Immature natural killer cell (primary cell): Measurements from ENCODE around the gene S100A11. TPM values are rescaled to one million over a fixed set of nuclear protein-coding genes. Genes with fewer than 3 reads are reported as not detected.
A peak's percentile ranks its signal among the peaks of the same experiment; 100 is the strongest.

Source experiments
- DNase-seq, 3 donors: peaks; one replicate each; pipeline ENCODE4 v3.0.0; 2022; ENCODE audit warnings: mixed read lengths in 1 of 3
- H3K27ac Mint-ChIP-seq, 6 donors: one replicate each; pipeline ENCODE4 v1.8.0; 2020; ENCODE audit warnings: mixed read lengths in 6 of 6, mild to moderate bottlenecking in 5 of 6, inconsistent platforms in 4 of 6, moderate library complexity in 3 of 6
- H3K27me3 Mint-ChIP-seq, 3 donors: one replicate each; pipeline ENCODE4 v1.8.0; 2020 to 2021; ENCODE audit warnings: low read depth in 3 of 3, mild to moderate bottlenecking in 3 of 3, mixed read lengths in 3 of 3, moderate library complexity in 3 of 3, inconsistent platforms in 1 of 3
- H3K36me3 Mint-ChIP-seq, 3 donors: one replicate each; pipeline ENCODE4 v1.8.0; 2020; ENCODE audit warnings: mixed read lengths in 3 of 3, inconsistent platforms in 2 of 3, mild to moderate bottlenecking in 2 of 3
- H3K4me1 Mint-ChIP-seq, 2 donors: one replicate each; pipeline ENCODE4 v1.8.0; 2020; ENCODE audit warnings: inconsistent platforms in 2 of 2, mild to moderate bottlenecking in 2 of 2, mixed read lengths in 2 of 2, moderate library complexity in 1 of 2
- H3K4me3 Mint-ChIP-seq, 5 donors: one replicate each; pipeline ENCODE4 v1.8.0; 2020; ENCODE audit warnings: mild to moderate bottlenecking in 5 of 5, mixed read lengths in 5 of 5, inconsistent platforms in 3 of 5, moderate library complexity in 3 of 5
- H3K9me3 Mint-ChIP-seq, 6 donors: one replicate each; pipeline ENCODE4 v1.8.0; 2020; ENCODE audit warnings: mild to moderate bottlenecking in 6 of 6, mixed read lengths in 6 of 6, inconsistent platforms in 4 of 6, moderate library complexity in 3 of 6
- polyA plus RNA-seq, 3 donors: library from polyadenylated mRNA; unstranded; fragments of 300-500 nt; fragmentation: Illumina TruSeq; gene quantifications; one replicate each; pipeline ENCODE4 v1.2.3, GENCODE V29; 2021

Gene S100A11
- polyA plus RNA-seq, 3 donors from 2014 or later: 331 to 469 (median 429) TPM

DNA sequence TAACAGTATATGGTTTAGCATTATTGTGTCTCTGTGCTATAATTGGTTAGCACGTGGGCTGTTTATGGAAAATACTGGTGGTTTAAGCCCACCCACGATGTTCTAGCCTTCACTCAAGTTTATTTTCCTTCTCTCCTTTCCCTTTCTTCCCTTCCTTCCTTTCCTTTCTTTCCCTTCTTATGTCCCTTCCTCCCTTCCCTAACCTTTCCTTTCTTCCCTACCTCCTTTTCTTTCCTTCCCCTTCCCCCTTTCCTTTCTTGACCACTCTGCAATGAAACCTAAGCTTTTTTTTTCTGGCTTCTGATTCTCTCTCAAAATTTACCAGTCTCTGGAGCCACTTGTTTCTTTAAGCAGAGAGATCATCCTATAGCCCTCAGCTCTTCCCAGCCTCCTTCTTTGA, 29.8 kb downstream of the S100A11 start:
- Mint-ChIP-seq H3K4me1 (no peaks in the 10 kb centered on the region), H3K27me3 (peaks cover 0 to 9% (median 6%) of the 10 kb centered on the region in 3 donors), H3K9me3 (peaks cover 0 to 1% (median 0%) of the 10 kb centered on the region in 6 donors), H3K36me3 (no peaks in the 10 kb centered on the region), H3K27ac (no peak overlapping the region), H3K4me3 (no peak overlapping the region)
- DNase-seq: no peak

DNA sequence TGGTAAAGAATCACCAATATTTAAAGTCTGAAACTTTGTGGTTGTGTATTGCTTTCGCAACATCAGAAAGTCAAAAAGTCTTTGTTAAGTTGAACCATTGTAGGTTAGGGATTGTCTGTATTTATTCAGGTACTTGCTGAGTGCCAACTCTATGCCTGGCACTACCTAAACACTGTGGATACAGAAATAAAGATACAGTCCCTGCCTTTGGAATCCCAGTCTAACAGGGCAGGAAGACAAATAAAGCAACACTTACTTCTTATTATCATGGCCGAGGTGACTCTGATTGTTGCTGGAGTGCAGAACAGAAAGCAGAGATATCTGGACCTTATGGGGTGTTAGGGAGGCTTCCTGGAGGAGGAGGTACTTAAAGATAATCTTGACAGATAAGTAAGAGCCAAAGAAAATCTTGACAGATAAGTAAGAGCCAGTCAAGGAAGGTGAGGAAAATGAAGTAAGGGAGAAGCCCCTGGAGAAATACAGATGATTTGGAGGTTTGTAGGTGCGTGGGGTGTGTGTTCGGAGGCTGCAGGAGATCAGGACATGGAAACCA, 31.4 kb downstream of the S100A11 start:
- no peaks in the 10 kb centered on the region for H3K36me3 Mint-ChIP-seq
- H3K4me3 Mint-ChIP-seq: no peak overlapping the region
- H3K27me3 Mint-ChIP-seq: peaks cover 2 to 13% (median 9%) of the 10 kb centered on the region in 3 donors
- peaks cover 0 to 1% (median 0%) of the 10 kb centered on the region in 6 donors for H3K9me3 Mint-ChIP-seq
- DNase-seq: no peak
- H3K27ac Mint-ChIP-seq: no peak overlapping the region
- H3K4me1 Mint-ChIP-seq: no peaks in the 10 kb centered on the region

DNA sequence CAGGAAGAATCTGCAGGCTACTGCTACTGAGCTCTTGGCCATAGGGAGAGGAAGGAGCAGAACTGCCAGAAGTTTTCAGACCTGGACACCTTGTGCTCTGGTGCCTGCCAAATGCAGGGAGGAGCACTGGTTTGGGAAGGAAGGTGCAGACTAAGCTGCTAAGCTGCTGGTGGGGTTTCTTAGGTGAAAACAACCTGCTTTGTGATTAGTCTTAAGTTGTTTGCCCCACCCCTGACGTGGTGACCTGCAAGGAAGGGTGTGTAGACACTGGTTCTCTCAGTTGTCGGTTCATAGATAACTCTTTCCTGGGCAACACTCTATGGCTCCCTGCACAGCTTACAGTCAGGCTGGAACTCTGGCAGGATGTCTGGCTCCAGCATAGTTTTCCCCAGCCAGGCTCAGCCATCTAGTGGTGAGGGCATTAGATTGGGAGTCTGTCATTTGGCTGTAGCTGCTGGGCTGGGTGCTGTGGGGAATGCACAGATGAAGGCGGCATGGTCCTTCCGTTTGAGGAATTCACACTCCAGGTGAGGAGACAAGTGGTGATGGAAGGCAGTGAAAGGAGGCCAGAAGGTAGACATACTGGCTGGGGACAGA, 32.9 kb downstream of the S100A11 start:
- Mint-ChIP-seq H3K36me3 (no peaks in the 10 kb centered on the region), H3K27me3 (peaks cover 5 to 13% (median 9%) of the 10 kb centered on the region in 3 donors), H3K4me3 (no peak overlapping the region), H3K4me1 (no peaks in the 10 kb centered on the region), H3K9me3 (peaks cover 0 to 1% (median 0%) of the 10 kb centered on the region in 6 donors), H3K27ac (no peak overlapping the region)
- no peak for DNase-seq

DNA sequence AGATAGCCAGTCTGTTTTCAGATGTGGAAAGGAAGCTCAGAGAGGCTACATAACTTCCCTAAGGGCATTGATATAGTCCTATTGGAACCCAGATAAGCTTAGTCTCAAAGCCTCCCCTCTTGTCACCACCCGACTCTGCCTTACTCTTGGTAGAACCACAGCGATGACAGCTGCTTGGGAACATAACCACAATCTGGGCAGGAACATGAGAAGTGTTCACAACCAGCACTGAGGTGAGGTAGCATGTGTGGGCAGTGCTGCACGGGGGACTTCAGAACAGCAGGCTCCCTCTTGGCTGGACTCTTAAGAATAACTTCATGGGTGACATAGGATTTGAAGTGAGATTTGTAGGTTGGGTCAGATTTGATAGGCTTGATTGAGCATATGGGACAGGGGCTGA, 33.8 kb downstream of the S100A11 start:
- no peak for DNase-seq
- H3K27ac Mint-ChIP-seq: no peak overlapping the region
- H3K4me3 Mint-ChIP-seq: no peak overlapping the region
- H3K4me1 Mint-ChIP-seq: no peaks in the 10 kb centered on the region
- peaks cover 0 to 1% (median 0%) of the 10 kb centered on the region in 6 donors for H3K9me3 Mint-ChIP-seq
- H3K27me3 Mint-ChIP-seq: peaks cover 5 to 15% (median 5%) of the 10 kb centered on the region in 3 donors
- H3K36me3 Mint-ChIP-seq: no peaks in the 10 kb centered on the region

DNA sequence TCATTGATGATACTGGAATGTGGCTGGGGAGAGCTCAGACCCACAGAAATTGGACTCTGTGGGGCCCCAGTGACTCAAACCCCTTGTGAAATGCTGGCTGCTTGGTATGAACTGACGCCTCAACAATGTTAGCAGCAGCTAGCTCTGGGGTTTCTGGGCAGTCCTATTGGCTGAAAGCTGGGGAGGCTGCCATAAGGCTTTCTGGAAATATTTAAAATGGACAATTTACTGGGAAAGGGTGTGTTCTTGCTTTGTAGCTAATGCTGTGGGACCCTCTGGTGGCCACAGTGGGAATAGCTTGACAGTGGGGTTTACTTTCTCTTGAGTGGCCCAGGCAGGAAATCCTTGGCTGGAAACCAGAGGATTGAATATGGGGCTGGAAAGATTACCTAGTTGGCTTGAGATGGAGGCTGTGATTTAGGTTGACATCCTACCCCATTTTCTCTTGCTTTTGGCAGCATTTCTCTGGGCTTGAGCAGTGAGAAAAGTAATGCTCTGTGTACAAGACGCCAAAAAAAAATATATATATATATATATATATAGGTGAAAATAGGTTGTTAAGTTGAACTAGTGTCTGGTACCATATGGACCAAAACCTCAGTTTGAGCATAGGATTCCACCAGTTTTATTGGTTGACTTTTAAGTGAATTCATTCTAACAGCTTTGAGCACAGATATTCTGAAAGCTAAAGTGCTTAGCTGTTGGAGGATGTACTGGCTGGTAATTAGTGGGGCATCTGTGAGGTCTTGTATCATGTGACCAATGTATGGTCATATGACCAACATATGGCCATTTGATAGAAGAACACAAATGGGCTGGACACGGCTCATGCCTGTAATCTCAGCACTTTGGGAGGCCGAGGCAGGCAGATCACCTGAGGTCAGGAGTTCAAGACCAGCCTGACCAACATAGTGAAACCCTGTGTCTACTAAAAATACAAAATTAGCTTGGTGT, 34.9 kb downstream of the S100A11 start:
- H3K27ac Mint-ChIP-seq: no peak overlapping the region
- H3K27me3 Mint-ChIP-seq: peaks cover 4 to 15% (median 5%) of the 10 kb centered on the region in 3 donors
- H3K9me3 Mint-ChIP-seq: no peaks in the 10 kb centered on the region
- peak; percentile 60 to 66 (median 62) for DNase-seq
- H3K36me3 Mint-ChIP-seq: no peaks in the 10 kb centered on the region
- H3K4me3 Mint-ChIP-seq: no peak overlapping the region
- no peaks in the 10 kb centered on the region for H3K4me1 Mint-ChIP-seq

DNA sequence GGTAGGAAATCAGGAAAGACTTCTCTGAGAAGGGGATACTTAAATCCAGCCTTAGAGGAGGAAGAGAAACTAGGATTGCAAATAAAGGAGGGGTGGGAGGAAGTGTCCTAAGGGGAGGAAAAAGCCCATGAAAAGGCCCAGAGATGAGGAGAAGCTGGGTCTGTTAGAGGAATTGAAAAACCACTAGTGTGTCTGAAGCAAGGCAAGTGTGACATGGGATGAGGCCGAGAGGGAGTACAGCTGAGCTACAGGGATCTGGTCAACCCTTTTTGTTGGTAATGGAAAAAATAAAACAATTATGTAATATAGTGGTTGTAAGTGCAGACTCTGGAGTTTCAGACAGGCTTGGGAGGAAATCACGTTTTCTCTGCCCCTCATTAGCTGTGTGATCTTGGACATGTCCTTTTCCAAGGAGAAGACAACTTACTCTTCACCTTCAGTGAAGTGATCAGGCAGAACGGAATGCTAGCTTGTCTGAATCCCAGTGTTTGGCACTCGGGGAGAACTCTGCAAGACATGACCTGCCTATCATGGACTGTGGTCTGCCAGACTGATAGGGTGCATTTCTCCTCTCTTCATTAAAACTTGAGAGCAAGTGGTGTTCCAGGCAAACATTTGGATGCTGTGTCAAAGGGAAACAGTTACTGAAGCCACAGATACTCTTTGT, 35.7 kb downstream of the S100A11 start:
- Mint-ChIP-seq H3K4me1 (no peaks in the 10 kb centered on the region), H3K27ac (no peak overlapping the region), H3K36me3 (no peaks in the 10 kb centered on the region), H3K9me3 (no peaks in the 10 kb centered on the region), H3K27me3 (peaks cover 4 to 13% (median 5%) of the 10 kb centered on the region in 3 donors), H3K4me3 (no peak overlapping the region)
- DNase-seq: no peak

DNA sequence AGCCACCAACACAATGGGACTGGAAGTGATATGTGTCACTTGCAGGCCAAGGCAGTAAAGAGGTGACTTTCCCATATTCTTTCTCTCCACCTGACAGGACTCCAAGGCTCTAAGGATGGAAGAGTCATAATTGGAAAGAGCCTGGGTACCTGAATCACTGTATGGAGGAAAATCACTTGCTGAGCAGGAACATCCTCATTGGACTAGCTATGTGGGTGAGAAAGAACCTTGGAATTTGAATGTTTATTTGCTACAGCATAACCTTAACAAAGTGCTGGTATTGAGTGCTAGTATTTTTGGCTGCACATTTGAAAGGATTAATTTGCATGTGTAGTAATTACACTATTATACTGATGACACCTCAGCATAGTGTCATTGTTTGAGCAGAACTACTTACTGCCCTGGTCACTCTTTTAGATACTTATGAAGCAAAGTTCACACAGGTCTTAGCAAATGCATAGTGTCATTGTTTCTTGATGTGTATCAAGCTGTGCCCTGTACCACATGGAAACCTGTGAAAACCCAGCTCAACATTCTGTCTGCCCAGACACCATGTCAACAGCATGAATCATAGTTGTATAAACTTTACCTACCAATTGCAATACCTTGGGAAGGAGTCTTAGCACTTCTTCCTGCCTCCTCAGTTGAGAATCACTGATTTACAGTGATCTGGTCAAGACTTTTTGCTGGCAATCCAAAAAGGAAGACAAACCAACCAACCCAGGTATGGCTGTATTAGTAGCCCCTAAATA, 38.0 kb downstream of the S100A11 start:
- peak overlapping the region in 1 of 6 donors; percentile 46 for H3K27ac Mint-ChIP-seq
- no peaks in the 10 kb centered on the region for H3K36me3 Mint-ChIP-seq
- H3K4me3 Mint-ChIP-seq: no peak overlapping the region
- H3K4me1 Mint-ChIP-seq: peaks cover 6% of the 10 kb centered on the region in 2 donors
- H3K9me3 Mint-ChIP-seq: no peaks in the 10 kb centered on the region
- peaks cover 5 to 13% (median 10%) of the 10 kb centered on the region in 3 donors for H3K27me3 Mint-ChIP-seq
- DNase-seq: no peak

DNA sequence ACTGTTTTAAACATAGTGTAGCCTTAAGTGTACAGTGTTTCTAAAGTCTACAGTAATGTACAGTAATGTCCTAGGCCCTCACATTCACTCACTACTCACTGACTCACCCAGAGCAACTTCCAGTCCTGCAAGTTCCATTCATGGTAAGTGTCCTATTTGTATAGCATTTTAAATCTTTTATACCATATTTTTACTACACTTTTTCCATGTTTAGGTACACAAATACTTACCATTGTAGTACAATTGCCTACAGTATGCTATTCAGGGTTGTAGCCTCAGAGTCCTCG, 39.6 kb downstream of the S100A11 start:
- no peaks in the 10 kb centered on the region for H3K9me3 Mint-ChIP-seq
- H3K36me3 Mint-ChIP-seq: no peaks in the 10 kb centered on the region
- H3K4me1 Mint-ChIP-seq: peaks cover 16% of the 10 kb centered on the region in 2 donors
- no peak for DNase-seq
- H3K27me3 Mint-ChIP-seq: peaks cover 10 to 13% (median 12%) of the 10 kb centered on the region in 3 donors
- no peak overlapping the region for H3K27ac Mint-ChIP-seq
- no peak overlapping the region for H3K4me3 Mint-ChIP-seq

DNA sequence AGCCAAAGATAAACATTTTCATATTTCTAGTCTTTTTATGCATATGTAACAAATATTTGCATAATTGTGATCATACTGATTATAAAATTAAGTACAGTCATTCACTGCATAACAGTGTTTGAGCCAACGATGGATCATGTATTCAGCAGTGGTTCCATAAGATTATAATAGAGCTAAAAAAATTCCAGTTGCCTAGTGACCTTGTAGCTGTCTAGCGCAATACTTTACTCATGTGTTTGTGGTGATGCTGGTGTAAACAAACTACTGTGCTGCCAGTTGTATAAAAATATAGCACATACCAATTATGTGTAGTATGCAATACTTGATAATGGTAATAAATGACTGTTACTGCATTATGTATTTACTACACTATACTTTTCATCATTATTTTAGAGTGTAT, 41.0 kb downstream of the S100A11 start:
- DNase-seq: no peak
- Mint-ChIP-seq H3K27me3 (peaks cover 4 to 10% (median 8%) of the 10 kb centered on the region in 3 donors), H3K4me1 (peaks cover 30 to 31% of the 10 kb centered on the region in 2 donors), H3K36me3 (no peaks in the 10 kb centered on the region), H3K4me3 (no peak overlapping the region), H3K9me3 (no peaks in the 10 kb centered on the region), H3K27ac (peak overlapping the region in 2 of 6 donors; percentile 20 to 86)

DNA sequence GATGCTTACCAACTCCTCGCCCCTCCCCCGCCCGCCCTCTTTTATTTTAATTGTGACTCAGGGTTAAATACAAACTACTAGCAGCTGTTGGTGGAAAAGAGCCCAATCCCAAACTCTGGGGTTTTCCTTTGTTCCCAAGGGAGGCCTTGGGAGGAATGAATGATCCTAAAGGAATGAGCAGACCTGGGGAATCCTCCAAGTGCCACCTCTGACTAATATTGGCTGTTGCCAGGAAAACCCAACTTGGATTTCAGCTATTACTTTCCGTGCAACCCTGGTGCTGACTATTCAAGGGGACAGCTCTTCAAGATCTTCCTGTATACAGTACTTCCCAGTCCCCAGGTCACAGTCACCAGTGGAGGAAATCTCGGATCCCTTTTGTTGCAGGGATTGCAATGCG, 41.8 kb downstream of the S100A11 start:
- Mint-ChIP-seq H3K27ac (peak overlapping the region in 4 of 6 donors; percentile 23 to 86 (median 60)), H3K4me1 (peaks cover 35 to 39% of the 10 kb centered on the region in 2 donors), H3K36me3 (no peaks in the 10 kb centered on the region), H3K4me3 (peak overlapping the region; percentile 22 to 61 (median 44)), H3K9me3 (no peaks in the 10 kb centered on the region), H3K27me3 (peaks cover 2 to 10% (median 5%) of the 10 kb centered on the region in 3 donors)
- no peak for DNase-seq

DNA sequence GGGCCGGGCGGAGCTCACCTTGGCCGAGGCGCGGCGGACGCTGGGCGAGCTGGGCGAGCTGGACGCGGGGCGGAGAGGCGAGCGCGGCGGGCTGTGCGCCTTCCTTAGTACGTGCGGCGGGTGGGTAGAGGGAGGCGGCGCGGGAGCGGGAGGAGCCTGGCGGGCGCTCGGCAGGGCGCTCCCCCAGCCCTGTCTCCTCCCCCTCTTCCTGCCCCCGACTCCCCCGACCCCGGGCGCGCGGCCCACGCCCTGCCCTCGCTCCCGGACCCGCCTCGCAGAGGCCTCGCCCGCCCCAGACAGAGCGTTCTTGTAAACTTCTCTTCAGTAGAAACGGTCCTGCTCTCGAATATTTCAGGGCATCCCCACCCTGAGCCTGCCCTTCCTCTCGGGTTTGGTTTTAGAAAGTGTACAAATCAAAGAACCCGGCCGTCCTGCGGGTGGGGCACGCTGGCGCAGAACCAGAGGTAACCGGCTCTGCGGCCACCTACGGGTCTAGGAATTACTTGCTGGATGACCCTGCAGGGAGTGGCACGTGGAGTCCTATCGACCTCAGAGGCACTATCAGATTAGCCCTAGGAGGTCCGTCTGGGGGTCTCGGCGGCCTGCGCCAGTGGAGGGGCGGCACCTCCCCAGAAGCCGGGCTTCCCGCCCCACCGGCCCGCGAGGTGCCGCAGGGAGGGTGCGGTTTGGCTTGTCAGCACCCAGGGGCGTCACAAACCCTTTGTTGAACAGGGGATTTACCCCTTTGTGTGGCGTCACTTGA, 42.9 kb downstream of the S100A11 start, which contains the start of gene S100A10:
Gene S100A10, minus strand, starts transcription at position 126 of the 763 bp plus-strand sequence. CDS start 7,629 bp downstream, outside the sequence.
- DNase-seq: peak; percentile 68 to 77 (median 75)
- Mint-ChIP-seq H3K4me3 (peak within 1 kb of the TSS; percentile 89 to 99 (median 97)), H3K36me3 (no peaks in the 10 kb centered on the region), H3K27ac (peak within 1 kb of the TSS; percentile 86 to 98 (median 92)), H3K4me1 (peaks cover 42 to 48% of the 10 kb centered on the region in 2 donors), H3K9me3 (no peaks in the 10 kb centered on the region), H3K27me3 (peaks cover 2 to 10% (median 5%) of the 10 kb centered on the region in 3 donors)

DNA sequence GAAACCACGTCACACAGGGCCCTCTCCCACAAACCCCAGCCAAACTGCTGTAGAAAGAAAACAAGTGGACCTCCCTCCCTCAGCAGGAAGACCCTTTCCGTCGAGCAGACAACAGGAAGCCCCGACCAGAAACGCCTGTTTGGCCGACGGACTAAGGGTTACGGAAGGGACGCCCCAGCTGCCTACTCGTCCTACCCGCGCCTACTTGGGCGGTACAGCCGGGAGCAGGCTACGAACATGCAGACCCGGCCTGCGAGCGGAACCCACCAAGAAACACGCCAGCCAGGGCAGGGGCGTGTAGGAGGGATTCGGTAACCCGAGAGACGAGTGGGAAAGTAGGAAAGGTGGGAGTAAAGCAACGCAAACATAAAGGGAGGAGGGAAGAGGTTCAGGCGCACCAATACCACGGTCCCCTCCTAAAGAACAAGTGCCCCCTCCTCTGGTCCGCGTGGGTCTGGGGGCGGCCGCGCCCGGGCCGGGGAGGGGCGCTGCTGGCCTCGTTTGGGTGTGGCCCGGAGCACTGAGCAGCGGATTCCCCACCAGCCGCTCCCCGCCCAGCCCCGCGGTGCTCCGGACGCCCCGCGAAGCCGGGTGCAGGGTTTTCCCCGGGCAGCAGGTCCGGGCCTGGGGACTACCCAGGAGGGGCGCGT, 43.6 kb downstream of the S100A11 start:
- Mint-ChIP-seq H3K4me1 (peaks cover 42 to 48% of the 10 kb centered on the region in 2 donors), H3K4me3 (peak overlapping the region; percentile 89 to 99 (median 97)), H3K36me3 (no peaks in the 10 kb centered on the region), H3K27me3 (peaks cover 2 to 10% (median 5%) of the 10 kb centered on the region in 3 donors), H3K9me3 (no peaks in the 10 kb centered on the region), H3K27ac (peak overlapping the region; percentile 86 to 98 (median 92))
- peak; percentile 41 to 46 (median 43) for DNase-seq
